HG03025 (cell line): ENCODE measurements around the gene RPS10.
"Not testable (repeated sequence)": the region's sequence is repeated elsewhere in the genome, so short reads cannot be mapped to it uniquely, and the experiment has no call there.

ENCODE experiments used
- ATAC-seq: cut with Tn5 transposase; IDR thresholded peaks from one replicate; pipeline ENCODE4 v1.9.1; 2021; ENCODE audit warnings: mild to moderate bottlenecking, moderate library complexity; ENCODE audit not compliant: unreplicated experiment, low FRiP score

RPS10 gene

GRCh38 chr6:34374508-34374907, 51.4 kb downstream of the RPS10 start:
- ATAC-seq, result no peak

GRCh38 chr6:34374069-34374468, 51.8 kb downstream of the RPS10 start:
- no peak for ATAC-seq

- ATAC-seq, result no peak
These were observed 52.4 kb downstream of the RPS10 start for GRCh38 chr6:34373511-34373910.

GRCh38 chr6:34371865-34372264, 54.0 kb downstream of the RPS10 start:
- ATAC-seq, result not testable (repeated sequence)

GRCh38 chr6:34370361-34370760, 55.5 kb downstream of the RPS10 start:
- no peak for ATAC-seq

DNA sequence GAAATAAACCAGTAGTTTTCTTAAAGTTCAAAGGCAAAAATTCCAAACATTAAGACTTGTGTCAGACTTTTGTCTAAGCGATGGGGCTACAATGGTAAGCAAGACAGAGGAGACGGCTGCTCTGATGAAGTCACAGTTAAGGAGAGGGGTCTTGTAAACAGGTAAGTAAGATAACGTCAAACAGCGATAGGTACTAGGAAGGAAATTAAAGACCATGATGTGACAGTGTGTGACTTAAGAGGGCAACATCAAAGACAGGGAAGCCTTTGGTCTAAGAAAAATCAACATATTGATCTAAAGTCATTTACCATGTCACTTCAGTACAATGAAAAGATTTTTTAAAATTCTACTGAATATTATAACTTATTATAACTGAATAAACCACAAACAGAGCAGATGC, 56.5 kb downstream of the RPS10 start:
- ATAC-seq, result no peak
